Suprapubic skin (tissue), 4 donors: ENCODE results near the gene TUBG2.

Source experiments
- EP300 ChIP-seq: sonication (generic); formaldehyde crosslinking; IDR thresholded peaks from one replicate; pipeline ENCODE4 v1.6.1; 2017; ENCODE audit warnings: antibody characterized with exemption
- POLR2A ChIP-seq, 2 donors: fragments of 450-650 bp; IDR thresholded peaks; one replicate each; pipeline ENCODE4 v1.6.1; 2017; ENCODE audit warnings: antibody characterized with exemption in 2 of 2, mild to moderate bottlenecking in 2 of 2, moderate library complexity in 2 of 2
- POLR2AphosphoS5 ChIP-seq, 3 donors: sonication (generic); formaldehyde crosslinking; IDR thresholded peaks; one replicate each; pipeline ENCODE4 v1.6.1; 2017; ENCODE audit warnings: antibody characterized with exemption in 3 of 3
- TF ChIP-seq, protein P1 (sequence below), 2 donors: fragments of 200-600 bp in 1 of 2; fragments of 450-650 bp in 1 of 2; sonication (generic) in 1 of 2; IDR thresholded peaks; one replicate each; pipeline ENCODE4 v1.5.1; 2016 to 2019; ENCODE audit warnings: antibody characterized with exemption in 2 of 2, mild to moderate bottlenecking in 1 of 2, moderate library complexity in 1 of 2

DNA sequence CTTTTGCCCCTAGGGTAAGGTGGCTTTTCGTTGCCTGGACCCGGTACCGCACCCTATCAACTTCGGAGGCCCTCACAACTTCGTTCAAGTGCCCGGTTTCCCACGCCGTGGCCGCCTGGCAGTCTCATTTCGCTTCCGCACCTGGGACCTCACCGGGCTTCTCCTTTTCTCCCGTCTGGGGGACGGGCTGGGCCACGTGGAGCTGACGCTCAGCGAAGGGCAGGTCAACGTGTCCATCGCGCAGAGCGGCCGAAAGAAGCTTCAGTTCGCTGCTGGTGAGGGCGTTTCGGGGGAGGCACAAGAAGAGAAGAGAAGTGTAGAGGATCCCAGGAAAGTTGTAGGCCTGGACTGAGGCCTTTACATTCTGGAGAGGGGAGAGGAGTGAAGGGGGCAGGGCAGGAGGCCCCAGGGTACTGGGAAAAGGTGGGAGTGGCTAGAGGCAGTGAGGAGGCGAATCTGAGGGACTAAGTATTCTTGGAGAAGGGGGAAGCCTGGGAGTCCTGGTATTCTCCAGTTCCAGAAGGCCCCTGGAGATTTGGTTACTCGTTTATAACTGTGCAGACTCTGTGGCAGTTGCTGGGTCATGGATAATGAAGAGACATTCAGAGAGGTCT lies 28.7 kb downstream of the TUBG2 start:
- TF ChIP-seq, protein P1, sequence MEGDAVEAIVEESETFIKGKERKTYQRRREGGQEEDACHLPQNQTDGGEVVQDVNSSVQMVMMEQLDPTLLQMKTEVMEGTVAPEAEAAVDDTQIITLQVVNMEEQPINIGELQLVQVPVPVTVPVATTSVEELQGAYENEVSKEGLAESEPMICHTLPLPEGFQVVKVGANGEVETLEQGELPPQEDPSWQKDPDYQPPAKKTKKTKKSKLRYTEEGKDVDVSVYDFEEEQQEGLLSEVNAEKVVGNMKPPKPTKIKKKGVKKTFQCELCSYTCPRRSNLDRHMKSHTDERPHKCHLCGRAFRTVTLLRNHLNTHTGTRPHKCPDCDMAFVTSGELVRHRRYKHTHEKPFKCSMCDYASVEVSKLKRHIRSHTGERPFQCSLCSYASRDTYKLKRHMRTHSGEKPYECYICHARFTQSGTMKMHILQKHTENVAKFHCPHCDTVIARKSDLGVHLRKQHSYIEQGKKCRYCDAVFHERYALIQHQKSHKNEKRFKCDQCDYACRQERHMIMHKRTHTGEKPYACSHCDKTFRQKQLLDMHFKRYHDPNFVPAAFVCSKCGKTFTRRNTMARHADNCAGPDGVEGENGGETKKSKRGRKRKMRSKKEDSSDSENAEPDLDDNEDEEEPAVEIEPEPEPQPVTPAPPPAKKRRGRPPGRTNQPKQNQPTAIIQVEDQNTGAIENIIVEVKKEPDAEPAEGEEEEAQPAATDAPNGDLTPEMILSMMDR (IDR thresholded peaks at IDR 0.05): no peak
- no peak for TF ChIP-seq POLR2AphosphoS5 (IDR thresholded peaks at IDR 0.05)
- TF ChIP-seq POLR2A (IDR thresholded peaks at IDR 0.05): no peak
- no peak for TF ChIP-seq EP300
